Activated CD4-positive, alpha-beta memory T cell treated with anti-CD3 and anti-CD28 coated beads, Interleukin-2, amount 10 ng/mL, durations not matched to agents 7 days and 5 days (primary cell): ENCODE data around the gene DEFB108B. TPM values are rescaled to one million over a fixed set of nuclear protein-coding genes. Genes with fewer than 3 reads are reported as not detected.
"Not testable (repeated sequence)": the region's sequence is repeated elsewhere in the genome, so short reads cannot be mapped to it uniquely, and the experiment has no call there.

Experiments
- CTCF ChIA-PET: fragments of 350-600 bp; sonication (Branson Sonifier 250); formaldehyde crosslinking; loops from one replicate; lab custom pipeline; 2021; ENCODE audit warnings: antibody characterized with exemption, inconsistent platforms; lab: Charles Lee
- POLR2A ChIA-PET: fragments of 350-600 bp; sonication (Branson Sonifier 250); formaldehyde crosslinking; loops from one replicate; lab custom pipeline; 2021; ENCODE audit warnings: antibody characterized with exemption; lab: Charles Lee
- DNase-seq: peaks from one replicate; pipeline ENCODE4 v3.0.0-alpha.2; 2020
- H3K27ac Mint-ChIP-seq: one replicate; pipeline ENCODE4 v1.8.0; 2021; ENCODE audit warnings: mild to moderate bottlenecking, mixed read lengths
- H3K27me3 Mint-ChIP-seq: one replicate; pipeline ENCODE4 v1.8.0; 2021; ENCODE audit warnings: mixed read lengths
- H3K36me3 Mint-ChIP-seq: one replicate; pipeline ENCODE4 v1.8.0; 2021; ENCODE audit warnings: low read depth, mixed read lengths
- H3K4me1 Mint-ChIP-seq: one replicate; pipeline ENCODE4 v1.8.0; 2021; ENCODE audit warnings: mixed read lengths
- H3K4me3 Mint-ChIP-seq: one replicate; pipeline ENCODE4 v1.8.0; 2021; ENCODE audit warnings: mild to moderate bottlenecking, mixed read lengths
- H3K9me3 Mint-ChIP-seq: one replicate; pipeline ENCODE4 v1.8.0; 2021; ENCODE audit warnings: mixed read lengths
- total RNA-seq, 2 experiments: library from RNA; stranded (reverse); gene quantifications; one replicate each; pipeline ENCODE4 v1.2.3, GENCODE V29; 2021

Gene DEFB108B
- total RNA-seq, 2 experiments from 2014 or later, result not detected

DNA sequence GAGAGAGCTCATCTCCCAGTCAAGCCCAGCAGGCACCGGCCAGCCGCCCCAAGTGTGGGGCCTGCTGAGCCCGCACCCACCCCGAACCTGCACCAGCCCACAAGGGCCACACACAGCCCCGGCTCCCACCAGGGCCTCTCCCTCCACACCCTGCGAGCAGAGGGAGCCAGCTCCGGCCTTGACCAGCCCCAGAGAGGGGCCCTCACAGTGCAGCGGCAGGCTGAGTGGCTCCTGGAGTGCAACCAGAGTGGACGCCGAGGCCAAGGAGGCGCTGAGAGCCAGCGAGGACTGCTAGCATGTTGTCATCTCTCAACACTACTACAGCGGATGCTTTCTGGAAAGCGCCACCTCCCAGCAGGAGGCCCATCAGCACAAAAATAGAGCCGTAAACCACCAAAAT lies 10.9 kb downstream of the DEFB108B start:
- Mint-ChIP-seq H3K36me3 (no peaks in the 10 kb centered on the region), H3K9me3 (no peaks in the 10 kb centered on the region), H3K4me3 (no peak overlapping the region), H3K27ac (no peak overlapping the region), H3K4me1 (no peaks in the 10 kb centered on the region), H3K27me3 (peaks cover 17% of the 10 kb centered on the region)
- no peak for DNase-seq
- ChIA-PET CTCF (no interaction called here), POLR2A (no interaction called here)

DNA sequence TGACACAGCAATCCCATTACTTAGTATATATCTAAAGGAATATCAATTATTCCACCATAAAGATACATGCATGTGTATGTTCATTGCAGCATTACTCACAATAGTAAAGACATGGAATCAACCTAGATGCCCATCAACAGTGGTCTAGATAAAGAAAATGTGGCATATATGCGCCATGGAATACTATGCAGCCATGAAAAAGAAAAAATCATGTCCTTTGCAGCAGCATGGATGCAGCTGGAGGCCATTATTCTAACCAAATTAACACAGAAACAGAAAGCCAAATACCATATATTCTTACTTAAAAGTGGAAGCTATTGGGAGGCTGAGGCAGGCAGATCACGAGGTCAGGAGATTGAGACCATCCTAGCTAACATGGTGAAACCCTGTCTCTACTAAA lies 20.9 kb downstream of the DEFB108B start:
- H3K4me3 Mint-ChIP-seq, H3K27ac Mint-ChIP-seq, H3K27me3 Mint-ChIP-seq, H3K9me3 Mint-ChIP-seq, DNase-seq, CTCF ChIA-PET, H3K36me3 Mint-ChIP-seq, H3K4me1 Mint-ChIP-seq, POLR2A ChIA-PET: not testable (repeated sequence)

DNA sequence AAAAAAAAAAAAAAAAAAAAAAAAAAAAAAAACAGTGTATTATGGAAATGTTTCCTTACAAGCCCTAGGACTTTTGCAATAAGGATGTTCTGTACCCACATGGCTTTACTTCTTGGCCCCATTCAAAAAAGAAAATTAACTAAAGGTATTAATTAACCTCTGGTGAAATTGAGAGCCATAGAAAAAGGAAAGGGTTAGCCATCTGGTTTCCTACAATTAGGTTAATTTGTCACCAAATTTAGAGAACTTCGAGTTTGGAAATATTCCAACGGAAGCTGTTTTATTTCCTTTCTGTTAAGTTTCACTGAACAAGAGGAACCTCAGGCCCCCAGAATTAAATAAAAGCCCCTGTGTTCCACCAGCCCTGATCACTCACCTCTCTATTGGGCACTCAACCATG lies 22.9 kb downstream of the DEFB108B start:
- POLR2A ChIA-PET, H3K4me3 Mint-ChIP-seq, H3K9me3 Mint-ChIP-seq, H3K4me1 Mint-ChIP-seq, CTCF ChIA-PET, H3K27me3 Mint-ChIP-seq, H3K36me3 Mint-ChIP-seq, DNase-seq, H3K27ac Mint-ChIP-seq: not testable (repeated sequence)

DNA sequence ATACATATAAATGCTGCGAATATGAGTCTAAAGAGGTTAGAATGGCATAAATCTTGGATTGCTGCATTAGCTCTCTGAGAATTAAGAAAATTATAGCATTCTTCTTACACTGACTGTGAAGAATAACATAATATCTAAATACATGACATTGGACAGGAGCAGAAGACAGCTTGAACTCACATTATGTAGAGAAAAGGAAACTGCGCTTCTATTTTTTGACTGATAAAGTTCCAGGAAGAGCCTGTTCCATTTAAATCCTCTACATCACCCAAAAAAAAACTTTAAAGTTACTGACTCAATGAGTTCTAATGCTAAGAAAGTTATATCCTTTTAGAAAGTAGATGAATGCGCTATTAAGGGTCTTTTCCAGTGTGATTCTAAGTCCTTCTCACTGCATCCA lies 27.8 kb downstream of the DEFB108B start:
- CTCF ChIA-PET, H3K36me3 Mint-ChIP-seq, H3K9me3 Mint-ChIP-seq, H3K27ac Mint-ChIP-seq, POLR2A ChIA-PET, H3K27me3 Mint-ChIP-seq, DNase-seq, H3K4me1 Mint-ChIP-seq, H3K4me3 Mint-ChIP-seq: not testable (repeated sequence)

DNA sequence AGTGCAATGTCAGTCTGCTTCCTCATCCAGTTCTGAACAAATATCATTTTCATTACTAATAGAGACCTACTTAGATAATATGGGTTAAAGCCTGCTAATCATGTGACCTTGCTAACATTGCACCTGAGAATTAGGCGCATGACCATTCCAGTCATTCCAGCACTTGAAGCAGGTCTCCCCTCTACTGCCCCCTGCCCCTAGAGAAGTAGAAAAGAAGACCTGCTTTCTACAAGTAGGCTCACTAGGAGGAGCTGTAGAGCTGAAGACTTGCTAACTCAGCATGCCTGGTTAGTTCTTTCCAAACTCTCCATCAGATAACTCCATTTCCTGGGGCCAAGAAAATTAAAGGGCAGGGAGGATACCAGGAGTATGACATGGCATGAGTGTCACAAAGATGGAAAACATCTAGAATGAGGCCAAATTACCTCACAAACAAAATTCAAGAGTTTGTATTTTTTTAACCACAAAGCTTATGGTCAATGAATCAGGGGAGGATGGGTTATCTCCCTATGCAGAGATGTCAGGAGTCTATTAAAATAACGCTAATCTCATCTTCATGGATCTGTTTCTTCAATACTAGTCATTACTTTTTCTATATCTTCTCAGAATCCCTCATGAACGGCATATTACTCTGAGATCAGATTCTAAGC lies 31.1 kb downstream of the DEFB108B start:
- DNase-seq, result not testable (repeated sequence)

DNA sequence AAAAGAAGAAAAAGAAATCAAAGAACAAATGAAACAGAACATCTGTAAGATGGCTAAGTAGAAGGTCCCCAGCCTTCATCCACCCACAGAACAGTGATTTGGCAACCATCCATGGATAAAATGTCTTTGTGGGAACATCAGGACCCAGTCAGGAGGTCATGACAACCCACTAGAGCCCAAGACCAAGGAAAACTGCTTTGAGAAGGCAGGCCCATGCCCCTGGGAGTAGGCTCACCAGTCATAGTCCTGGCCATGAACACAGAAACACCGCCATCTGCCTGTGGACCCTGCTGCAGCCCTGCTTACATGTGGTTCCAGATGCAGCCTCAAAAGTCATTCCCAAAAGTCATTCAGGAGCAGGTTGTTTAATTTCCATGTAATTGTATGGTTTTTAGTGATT lies 34.2 kb downstream of the DEFB108B start:
- POLR2A ChIA-PET, H3K36me3 Mint-ChIP-seq, H3K27me3 Mint-ChIP-seq, H3K27ac Mint-ChIP-seq, CTCF ChIA-PET, H3K9me3 Mint-ChIP-seq, H3K4me1 Mint-ChIP-seq, DNase-seq, H3K4me3 Mint-ChIP-seq: not testable (repeated sequence)

More for the DNA sequence above, 31.1 kb downstream of the DEFB108B start:
- H3K27me3 Mint-ChIP-seq, CTCF ChIA-PET, H3K4me1 Mint-ChIP-seq, H3K9me3 Mint-ChIP-seq, H3K27ac Mint-ChIP-seq, H3K36me3 Mint-ChIP-seq, POLR2A ChIA-PET, H3K4me3 Mint-ChIP-seq: not testable (repeated sequence)

DNA sequence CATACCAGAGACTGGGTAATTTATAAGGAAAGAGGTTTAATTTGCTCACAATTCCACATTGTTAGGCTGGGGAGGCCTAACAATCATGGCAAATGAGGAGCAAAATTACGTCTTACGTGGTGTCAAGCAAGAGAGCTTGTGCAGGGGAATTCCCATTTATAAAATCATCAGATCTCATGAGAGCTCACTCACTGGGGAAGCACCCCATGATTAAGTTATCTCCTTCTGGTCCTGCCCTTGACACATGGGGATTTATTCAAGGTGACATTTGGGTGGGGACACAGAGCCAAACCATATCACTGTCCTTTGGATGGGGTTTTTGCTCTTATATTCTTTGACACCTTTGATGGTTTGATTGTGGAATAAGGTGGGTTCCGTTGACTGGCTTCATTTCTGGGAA lies 36.9 kb downstream of the DEFB108B start:
- H3K27ac Mint-ChIP-seq, H3K36me3 Mint-ChIP-seq, H3K9me3 Mint-ChIP-seq, H3K4me3 Mint-ChIP-seq, DNase-seq, CTCF ChIA-PET, POLR2A ChIA-PET, H3K4me1 Mint-ChIP-seq, H3K27me3 Mint-ChIP-seq: not testable (repeated sequence)

DNA sequence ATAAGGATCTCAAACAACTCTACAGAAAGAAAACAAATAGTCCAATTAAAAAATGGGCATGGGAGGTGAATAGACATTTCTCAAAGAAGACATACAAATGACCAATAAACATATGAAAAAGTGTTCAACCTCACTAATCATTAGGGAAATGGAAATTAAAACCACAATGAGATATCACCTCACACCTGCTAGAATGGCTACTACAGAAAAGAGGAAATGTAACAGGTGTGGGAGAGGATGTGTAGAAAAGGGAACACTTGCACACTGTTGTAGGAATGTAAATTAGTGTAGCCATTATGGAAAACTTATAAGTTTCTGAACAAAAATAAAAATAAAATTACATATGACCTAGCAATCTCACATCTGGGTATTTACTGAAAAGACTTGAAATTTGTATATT lies 37.7 kb downstream of the DEFB108B start:
- H3K4me1 Mint-ChIP-seq, H3K36me3 Mint-ChIP-seq, CTCF ChIA-PET, H3K27ac Mint-ChIP-seq, POLR2A ChIA-PET, DNase-seq, H3K9me3 Mint-ChIP-seq, H3K4me3 Mint-ChIP-seq, H3K27me3 Mint-ChIP-seq: not testable (repeated sequence)

DNA sequence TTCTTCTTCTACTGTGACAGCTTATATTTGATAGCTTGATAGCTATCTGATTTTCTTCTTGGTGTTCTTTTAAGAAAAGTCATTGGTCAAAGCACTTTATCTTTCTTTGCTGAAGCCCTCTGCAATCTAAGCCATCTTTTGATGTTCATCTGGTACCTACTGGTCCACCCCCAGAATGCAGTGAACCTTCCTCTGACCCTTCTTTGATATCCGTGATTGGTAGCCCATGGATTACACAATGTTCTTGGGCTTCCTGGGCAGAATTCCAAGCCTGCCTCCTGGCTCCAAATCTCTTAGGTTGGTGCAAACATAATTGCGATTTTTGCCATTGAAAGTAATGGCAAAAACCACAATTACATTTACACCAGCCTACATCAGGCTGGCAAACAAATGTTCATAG lies 43.3 kb downstream of the DEFB108B start:
- DNase-seq, H3K4me3 Mint-ChIP-seq, H3K4me1 Mint-ChIP-seq, CTCF ChIA-PET, H3K27me3 Mint-ChIP-seq, H3K27ac Mint-ChIP-seq, H3K36me3 Mint-ChIP-seq, H3K9me3 Mint-ChIP-seq: not testable (repeated sequence)
- POLR2A ChIA-PET, result interaction anchor here (0.6 kb wide), 1 partner anchor 11 kb away, joined by 4 read pairs; no protein-coding TSS in a partner anchor

DNA sequence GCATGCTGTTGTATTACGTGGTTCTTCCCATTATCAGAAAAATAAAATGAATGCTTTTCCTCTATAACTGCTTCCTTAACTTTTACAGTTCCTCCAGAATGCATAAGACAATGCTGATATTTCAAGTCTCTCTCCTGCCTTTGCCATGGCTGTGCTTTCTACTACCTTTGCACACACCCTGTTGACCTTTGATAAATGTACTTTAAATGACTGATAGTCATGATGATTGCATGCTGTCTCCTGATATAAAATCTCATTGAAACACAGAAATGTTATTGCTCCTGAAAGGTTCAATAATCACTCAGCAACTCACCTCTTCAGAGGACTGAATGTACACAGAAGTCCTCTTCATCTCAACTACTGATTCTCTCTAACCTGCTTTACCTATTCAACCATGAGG lies 45.1 kb downstream of the DEFB108B start, which contains the start of gene DEFB131B:
Gene DEFB131B (plus strand): TSS at position 395 of the 400 bp plus-strand sequence. CDS start 0 bp downstream, at position 395.
- POLR2A ChIA-PET, result not testable (repeated sequence)

DNA sequence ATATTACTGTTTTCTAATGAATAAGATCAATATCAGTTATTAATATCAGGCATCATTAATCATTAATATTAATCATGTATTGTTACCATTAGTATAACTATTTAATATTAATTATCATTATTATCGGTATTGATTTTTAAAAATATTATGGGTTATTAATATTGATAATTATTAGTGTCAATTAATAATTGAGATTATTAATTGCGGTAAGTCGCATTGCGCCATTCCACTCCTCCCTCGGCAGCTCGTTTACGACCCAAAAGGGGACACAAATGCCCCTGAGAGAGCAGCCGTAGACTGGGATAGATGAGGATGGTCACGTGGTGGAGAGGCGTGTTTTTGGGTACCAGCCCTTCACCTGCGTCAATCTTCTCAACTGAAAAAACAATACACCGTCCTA lies 52.8 kb downstream of the DEFB108B start:
- H3K9me3 Mint-ChIP-seq, CTCF ChIA-PET: not testable (repeated sequence)

More for the DNA sequence above, 45.1 kb downstream of the DEFB108B start, which contains the start of gene DEFB131B:
- H3K27me3 Mint-ChIP-seq, H3K27ac Mint-ChIP-seq, DNase-seq, H3K4me1 Mint-ChIP-seq, CTCF ChIA-PET, H3K9me3 Mint-ChIP-seq, H3K4me3 Mint-ChIP-seq: not testable (repeated sequence)
- peaks cover 13% of the 10 kb centered on the region for H3K36me3 Mint-ChIP-seq

More for the DNA sequence above, 52.8 kb downstream of the DEFB108B start:
- H3K27me3 Mint-ChIP-seq, H3K4me3 Mint-ChIP-seq, DNase-seq, H3K27ac Mint-ChIP-seq, POLR2A ChIA-PET, H3K4me1 Mint-ChIP-seq: not testable (repeated sequence)
- H3K36me3 Mint-ChIP-seq, result peaks cover 12% of the 10 kb centered on the region

Other genes with a start within 250 kb of the DEFB108B start
- gene DEFB131B, start 45.3 kb downstream of the DEFB108B start, total RNA-seq, result not detected
- 10 to 100 TPM; 12.8 to 14.0 TPM for gene XNDC1N, start 95.4 kb downstream of the DEFB108B start, total RNA-seq
- gene RNF121, start 95.8 kb downstream of the DEFB108B start, total RNA-seq, result 10 to 100 TPM; 25.7 to 28.1 TPM
- 10 to 100 TPM; 12.4 to 14.0 TPM for gene IL18BP, start 165.7 kb downstream of the DEFB108B start, total RNA-seq
- gene NUMA1, start 247.3 kb downstream of the DEFB108B start, total RNA-seq, result 100 to 1,000 TPM; 200 to 201 TPM
- gene LRRC51, start 247.7 kb downstream of the DEFB108B start, total RNA-seq, result 1 to 10 TPM; 5.9 to 7.1 TPM